Measurements from ENCODE around the gene MSRB2. TPM values are rescaled to one million over a fixed set of nuclear protein-coding genes. Genes with fewer than 3 reads are reported as not detected.

MSRB2 gene
- total RNA-seq, 2 experiments from 2014 or later: 7.8 to 9.7 TPM

GRCh38 chr10:23099079-23099478 is 3.7 kb downstream of the MSRB2 start:
- POLR2A ChIA-PET: no interaction called here
- peaks cover 28% of the 10 kb centered on the region for H3K4me1 Mint-ChIP-seq (ENCODE audit: low read depth)

GRCh38 chr10:23099816-23100215 is 4.4 kb downstream of the MSRB2 start:
- H3K4me1 Mint-ChIP-seq (ENCODE audit: low read depth): peaks cover 28% of the 10 kb centered on the region
- no peaks in the 10 kb centered on the region for H3K27me3 Mint-ChIP-seq (ENCODE audit: low read depth)
- no peak overlapping the region for H3K4me3 Mint-ChIP-seq
- peaks cover 10% of the 10 kb centered on the region for H3K36me3 Mint-ChIP-seq (ENCODE audit: low read depth)
- no peak for ATAC-seq
- H3K9me3 Mint-ChIP-seq (ENCODE audit: insufficient read depth): peaks cover 5% of the 10 kb centered on the region
- no peak overlapping the region for H3K27ac Mint-ChIP-seq
- CTCF ChIA-PET: no interaction called here
- no peak for DNase-seq
- POLR2A ChIA-PET: no interaction called here

More at GRCh38 chr10:23099079-23099478, 3.7 kb downstream of the MSRB2 start:
- no peak overlapping the region for H3K27ac Mint-ChIP-seq
- CTCF ChIA-PET: no interaction called here
- DNase-seq (no peak), ATAC-seq (no peak)
- peaks cover 2% of the 10 kb centered on the region for H3K27me3 Mint-ChIP-seq (ENCODE audit: low read depth)
- peaks cover 10% of the 10 kb centered on the region for H3K36me3 Mint-ChIP-seq (ENCODE audit: low read depth)
- peaks cover 5% of the 10 kb centered on the region for H3K9me3 Mint-ChIP-seq (ENCODE audit: insufficient read depth)
- no peak overlapping the region for H3K4me3 Mint-ChIP-seq

- ATAC-seq (no peak), DNase-seq (no peak)
- H3K4me1 Mint-ChIP-seq (ENCODE audit: low read depth): peaks cover 28% of the 10 kb centered on the region
- no peaks in the 10 kb centered on the region for H3K27me3 Mint-ChIP-seq (ENCODE audit: low read depth)
- CTCF ChIA-PET: no interaction called here
- H3K36me3 Mint-ChIP-seq (ENCODE audit: low read depth): peaks cover 10% of the 10 kb centered on the region
- H3K4me3 Mint-ChIP-seq: no peak overlapping the region
- peaks cover 5% of the 10 kb centered on the region for H3K9me3 Mint-ChIP-seq (ENCODE audit: insufficient read depth)
- H3K27ac Mint-ChIP-seq: peak overlapping the region; percentile 7
- POLR2A ChIA-PET: no interaction called here
Observed at GRCh38 chr10:23100331-23101030, 5.1 kb downstream of the MSRB2 start.

GRCh38 chr10:23106331-23107072 is 11.1 kb downstream of the MSRB2 start:
- Mint-ChIP-seq H3K27ac (no peak overlapping the region), H3K9me3 (ENCODE audit: insufficient read depth) (no peaks in the 10 kb centered on the region), H3K27me3 (ENCODE audit: low read depth) (no peaks in the 10 kb centered on the region), H3K4me1 (ENCODE audit: low read depth) (no peaks in the 10 kb centered on the region), H3K4me3 (no peak overlapping the region), H3K36me3 (ENCODE audit: low read depth) (peaks cover 2% of the 10 kb centered on the region)
- ChIA-PET POLR2A (no interaction called here), CTCF (interaction anchor here (0.6 kb wide), 1 partner anchor 1479 kb away, joined by 3 read pairs; no protein-coding TSS in a partner anchor)
- no peak for DNase-seq
- no peak for ATAC-seq

- no peak for DNase-seq
- H3K27ac Mint-ChIP-seq: no peak overlapping the region
- CTCF ChIA-PET: no interaction called here
- H3K4me3 Mint-ChIP-seq: no peak overlapping the region
- H3K36me3 Mint-ChIP-seq (ENCODE audit: low read depth): no peaks in the 10 kb centered on the region
- POLR2A ChIA-PET: interaction anchor here (0.8 kb wide), 1 partner anchor 116 kb away, joined by 4 read pairs; no protein-coding TSS in a partner anchor
- H3K27me3 Mint-ChIP-seq (ENCODE audit: low read depth): no peaks in the 10 kb centered on the region
- H3K4me1 Mint-ChIP-seq (ENCODE audit: low read depth): no peaks in the 10 kb centered on the region
- H3K9me3 Mint-ChIP-seq (ENCODE audit: insufficient read depth): no peaks in the 10 kb centered on the region
- no peak for ATAC-seq
Observed at GRCh38 chr10:23110722-23111516, 15.5 kb downstream of the MSRB2 start.

GRCh38 chr10:23111517-23112286 is 16.3 kb downstream of the MSRB2 start:
- CTCF ChIA-PET: interaction anchor here (0.8 kb wide), 1 partner anchor 405 kb away, joined by 3 read pairs; no protein-coding TSS in a partner anchor
- no peaks in the 10 kb centered on the region for H3K9me3 Mint-ChIP-seq (ENCODE audit: insufficient read depth)

GRCh38 chr10:23114228-23114850 is 19.0 kb downstream of the MSRB2 start:
- ChIA-PET CTCF (no interaction called here), POLR2A (no interaction called here)
- no peaks in the 10 kb centered on the region for H3K36me3 Mint-ChIP-seq (ENCODE audit: low read depth)
- H3K27ac Mint-ChIP-seq: no peak overlapping the region
- H3K27me3 Mint-ChIP-seq (ENCODE audit: low read depth): no peaks in the 10 kb centered on the region
- H3K4me3 Mint-ChIP-seq: no peak overlapping the region
- ATAC-seq (no peak), DNase-seq (no peak)
- H3K9me3 Mint-ChIP-seq (ENCODE audit: insufficient read depth): no peaks in the 10 kb centered on the region
- H3K4me1 Mint-ChIP-seq (ENCODE audit: low read depth): peaks cover 4% of the 10 kb centered on the region

More at GRCh38 chr10:23111517-23112286, 16.3 kb downstream of the MSRB2 start:
- Mint-ChIP-seq H3K4me1 (ENCODE audit: low read depth) (no peaks in the 10 kb centered on the region), H3K4me3 (no peak overlapping the region), H3K27ac (no peak overlapping the region), H3K27me3 (ENCODE audit: low read depth) (no peaks in the 10 kb centered on the region), H3K36me3 (ENCODE audit: low read depth) (no peaks in the 10 kb centered on the region)
- DNase-seq (no peak), ATAC-seq (no peak)
- POLR2A ChIA-PET: no interaction called here

- Mint-ChIP-seq H3K9me3 (ENCODE audit: insufficient read depth) (no peaks in the 10 kb centered on the region), H3K4me1 (ENCODE audit: low read depth) (peaks cover 4% of the 10 kb centered on the region), H3K36me3 (ENCODE audit: low read depth) (no peaks in the 10 kb centered on the region), H3K4me3 (no peak overlapping the region), H3K27ac (no peak overlapping the region), H3K27me3 (ENCODE audit: low read depth) (no peaks in the 10 kb centered on the region)
- POLR2A ChIA-PET: interaction anchor here (0.6 kb wide), 1 partner anchor 243 kb away, joined by 3 read pairs; no protein-coding TSS in a partner anchor
- ATAC-seq (no peak), DNase-seq (no peak)
- CTCF ChIA-PET: interaction anchor here (0.9 kb wide), 1 partner anchor 41 kb away, joined by 4 read pairs; no protein-coding TSS in a partner anchor
Observed at GRCh38 chr10:23116486-23117205, 21.3 kb downstream of the MSRB2 start.

- DNase-seq (no peak), ATAC-seq (no peak)
- POLR2A ChIA-PET: no interaction called here
- Mint-ChIP-seq H3K4me3 (no peak overlapping the region), H3K4me1 (ENCODE audit: low read depth) (peaks cover 4% of the 10 kb centered on the region), H3K9me3 (ENCODE audit: insufficient read depth) (no peaks in the 10 kb centered on the region), H3K27me3 (ENCODE audit: low read depth) (no peaks in the 10 kb centered on the region), H3K27ac (no peak overlapping the region), H3K36me3 (ENCODE audit: low read depth) (no peaks in the 10 kb centered on the region)
- CTCF ChIA-PET: no interaction called here
Observed at GRCh38 chr10:23120001-23120934, 24.9 kb downstream of the MSRB2 start.

- H3K27ac Mint-ChIP-seq: no peak overlapping the region
- DNase-seq (no peak), ATAC-seq (no peak)
- POLR2A ChIA-PET: no interaction called here
- CTCF ChIA-PET: no interaction called here
- no peaks in the 10 kb centered on the region for H3K9me3 Mint-ChIP-seq (ENCODE audit: insufficient read depth)
- no peaks in the 10 kb centered on the region for H3K27me3 Mint-ChIP-seq (ENCODE audit: low read depth)
- peaks cover 4% of the 10 kb centered on the region for H3K4me1 Mint-ChIP-seq (ENCODE audit: low read depth)
- H3K4me3 Mint-ChIP-seq: no peak overlapping the region
- no peaks in the 10 kb centered on the region for H3K36me3 Mint-ChIP-seq (ENCODE audit: low read depth)
Observed at GRCh38 chr10:23121135-23121534, 25.8 kb downstream of the MSRB2 start.
